ENCODE results near the gene DES. TPM values are rescaled to one million over a fixed set of nuclear protein-coding genes. Genes with fewer than 3 reads are reported as not detected.

DES gene
- polyA plus RNA-seq, 1 experiment = 7.0 TPM

GRCh38 chr2:219446101-219446504, 27.9 kb downstream of the DES start:
- DNase-seq (ENCODE audit: low read depth) = no peak
- ChIA-PET CTCF (interaction anchor here (1.0 to 1.5 kb wide), 3 partner anchors 9 to 57 kb away, joined by 3 to 4 read pairs (median 4); no protein-coding TSS in a partner anchor), POLR2A (interaction anchor here (0.6 kb wide), 1 partner anchor 43 kb away, joined by 4 read pairs; no protein-coding TSS in a partner anchor)
- TF ChIP-seq, protein P1, sequence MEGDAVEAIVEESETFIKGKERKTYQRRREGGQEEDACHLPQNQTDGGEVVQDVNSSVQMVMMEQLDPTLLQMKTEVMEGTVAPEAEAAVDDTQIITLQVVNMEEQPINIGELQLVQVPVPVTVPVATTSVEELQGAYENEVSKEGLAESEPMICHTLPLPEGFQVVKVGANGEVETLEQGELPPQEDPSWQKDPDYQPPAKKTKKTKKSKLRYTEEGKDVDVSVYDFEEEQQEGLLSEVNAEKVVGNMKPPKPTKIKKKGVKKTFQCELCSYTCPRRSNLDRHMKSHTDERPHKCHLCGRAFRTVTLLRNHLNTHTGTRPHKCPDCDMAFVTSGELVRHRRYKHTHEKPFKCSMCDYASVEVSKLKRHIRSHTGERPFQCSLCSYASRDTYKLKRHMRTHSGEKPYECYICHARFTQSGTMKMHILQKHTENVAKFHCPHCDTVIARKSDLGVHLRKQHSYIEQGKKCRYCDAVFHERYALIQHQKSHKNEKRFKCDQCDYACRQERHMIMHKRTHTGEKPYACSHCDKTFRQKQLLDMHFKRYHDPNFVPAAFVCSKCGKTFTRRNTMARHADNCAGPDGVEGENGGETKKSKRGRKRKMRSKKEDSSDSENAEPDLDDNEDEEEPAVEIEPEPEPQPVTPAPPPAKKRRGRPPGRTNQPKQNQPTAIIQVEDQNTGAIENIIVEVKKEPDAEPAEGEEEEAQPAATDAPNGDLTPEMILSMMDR (IDR thresholded peaks at IDR 0.05; ENCODE audit: insufficient read depth, low read depth, low read length) = no peak
- Histone ChIP-seq H3K36me3 (ENCODE audit: control insufficient read depth, insufficient read depth, low read length) (peaks cover 20% of the 10 kb centered on the region), H3K27me3 (ENCODE audit: control insufficient read depth, insufficient read depth, low read length) (no peaks in the 10 kb centered on the region), H3K4me3 (ENCODE audit: low read depth, low read length) (no peak overlapping the region)

GRCh38 chr2:219446689-219447088, 28.5 kb downstream of the DES start:
- Histone ChIP-seq H3K27me3 (ENCODE audit: control insufficient read depth, insufficient read depth, low read length) (no peaks in the 10 kb centered on the region), H3K36me3 (ENCODE audit: control insufficient read depth, insufficient read depth, low read length) (peaks cover 22% of the 10 kb centered on the region), H3K4me3 (ENCODE audit: low read depth, low read length) (no peak overlapping the region)
- POLR2A ChIA-PET = interaction anchor here (0.6 kb wide), 1 partner anchor 44 kb away, joined by 4 read pairs; no protein-coding TSS in a partner anchor
- TF ChIP-seq, protein P1 (IDR thresholded peaks at IDR 0.05; ENCODE audit: insufficient read depth, low read depth, low read length) = no peak
- CTCF ChIA-PET = interaction anchor here (0.7 to 1.5 kb wide), 10 partner anchors 10 to 152 kb away, joined by 3 to 8 read pairs (median 4); a partner anchor contains a TSS
- DNase-seq (ENCODE audit: low read depth) = no peak

DNA sequence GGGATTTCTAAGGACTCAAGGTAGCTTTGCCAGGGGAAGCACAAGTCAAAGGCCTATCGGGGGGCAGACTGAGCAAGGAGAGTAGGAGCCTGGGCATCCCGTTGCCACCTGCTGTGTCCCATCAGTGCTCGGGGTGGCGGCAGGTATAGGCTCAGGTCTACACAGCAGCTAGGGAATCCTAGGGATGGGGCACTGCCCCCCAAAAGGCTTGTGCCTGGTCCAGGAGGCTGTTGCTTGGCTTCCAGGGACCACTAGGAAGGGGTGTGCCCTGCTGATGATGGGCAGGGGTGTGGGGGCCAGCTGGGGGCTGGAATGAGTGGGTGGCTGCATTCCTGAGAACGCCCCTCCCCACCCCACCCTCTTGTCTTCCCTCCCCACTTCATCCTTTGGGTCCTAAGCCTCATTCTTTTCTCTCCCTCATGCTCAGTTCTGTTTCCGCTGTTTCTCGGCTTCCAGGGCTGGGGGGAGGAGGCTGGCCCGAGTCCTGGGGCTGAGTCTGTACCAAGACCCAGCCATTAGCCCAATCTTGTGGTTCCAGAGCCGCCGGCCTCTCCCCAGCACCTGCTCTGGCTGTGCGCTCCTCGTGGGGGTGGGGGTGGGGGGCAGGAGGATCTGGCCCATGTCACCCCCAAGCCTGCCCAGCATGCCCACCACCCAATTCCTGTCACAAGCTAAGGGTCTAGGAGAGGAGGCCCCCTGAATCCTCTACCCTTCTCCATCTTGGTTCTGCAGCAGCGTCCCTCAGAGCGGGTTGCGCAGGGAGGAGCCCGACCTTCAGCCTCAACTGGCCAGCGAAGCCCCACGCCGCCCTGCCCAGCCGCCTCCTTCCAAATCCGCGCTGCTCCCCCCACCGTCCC, 29.3 kb downstream of the DES start:
- no peak for DNase-seq (ENCODE audit: low read depth)

DNA sequence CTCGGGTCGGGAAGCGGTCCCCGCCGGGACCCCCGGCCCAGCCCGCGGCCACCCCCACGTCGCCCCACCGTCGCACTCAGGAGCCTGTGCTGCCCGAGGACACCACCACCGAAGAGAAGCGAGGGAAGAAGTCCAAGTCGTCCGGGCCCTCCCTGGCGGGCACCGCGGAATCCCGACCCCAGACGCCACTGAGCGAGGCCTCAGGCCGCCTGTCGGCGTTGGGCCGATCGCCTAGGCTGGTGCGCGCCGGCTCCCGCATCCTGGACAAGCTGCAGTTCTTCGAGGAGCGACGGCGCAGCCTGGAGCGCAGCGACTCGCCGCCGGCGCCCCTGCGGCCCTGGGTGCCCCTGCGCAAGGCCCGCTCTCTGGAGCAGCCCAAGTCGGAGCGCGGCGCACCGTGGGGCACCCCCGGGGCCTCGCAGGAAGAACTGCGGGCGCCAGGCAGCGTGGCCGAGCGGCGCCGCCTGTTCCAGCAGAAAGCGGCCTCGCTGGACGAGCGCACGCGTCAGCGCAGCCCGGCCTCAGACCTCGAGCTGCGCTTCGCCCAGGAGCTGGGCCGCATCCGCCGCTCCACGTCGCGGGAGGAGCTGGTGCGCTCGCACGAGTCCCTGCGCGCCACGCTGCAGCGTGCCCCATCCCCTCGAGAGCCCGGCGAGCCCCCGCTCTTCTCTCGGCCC, 30.1 kb downstream of the DES start:
- H3K27me3 ChIP-seq (ENCODE audit: control insufficient read depth, insufficient read depth, low read length) = no peaks in the 10 kb centered on the region
- peaks cover 22% of the 10 kb centered on the region for H3K36me3 ChIP-seq (ENCODE audit: control insufficient read depth, insufficient read depth, low read length)
- CTCF ChIA-PET = no interaction called here
- TF ChIP-seq, protein P1 (IDR thresholded peaks at IDR 0.05; ENCODE audit: insufficient read depth, low read depth, low read length) = no peak
- POLR2A ChIA-PET = no interaction called here
- no peak overlapping the region for H3K4me3 ChIP-seq (ENCODE audit: low read depth, low read length)
- no peak for DNase-seq (ENCODE audit: low read depth)

More for the DNA sequence above, 29.3 kb downstream of the DES start:
- TF ChIP-seq, protein P1 (IDR thresholded peaks at IDR 0.05; ENCODE audit: insufficient read depth, low read depth, low read length) = no peak
- Histone ChIP-seq H3K27me3 (ENCODE audit: control insufficient read depth, insufficient read depth, low read length) (no peaks in the 10 kb centered on the region), H3K36me3 (ENCODE audit: control insufficient read depth, insufficient read depth, low read length) (peaks cover 22% of the 10 kb centered on the region), H3K4me3 (ENCODE audit: low read depth, low read length) (no peak overlapping the region)
- ChIA-PET CTCF (interaction anchor here (0.7 to 1.5 kb wide), 9 partner anchors 10 to 153 kb away, joined by 3 to 8 read pairs (median 3); a partner anchor contains a TSS), POLR2A (no interaction called here)

Data from BJ (cell line).